ENCODE measurements around the gene RBM46.

Gene RBM46, protein sequence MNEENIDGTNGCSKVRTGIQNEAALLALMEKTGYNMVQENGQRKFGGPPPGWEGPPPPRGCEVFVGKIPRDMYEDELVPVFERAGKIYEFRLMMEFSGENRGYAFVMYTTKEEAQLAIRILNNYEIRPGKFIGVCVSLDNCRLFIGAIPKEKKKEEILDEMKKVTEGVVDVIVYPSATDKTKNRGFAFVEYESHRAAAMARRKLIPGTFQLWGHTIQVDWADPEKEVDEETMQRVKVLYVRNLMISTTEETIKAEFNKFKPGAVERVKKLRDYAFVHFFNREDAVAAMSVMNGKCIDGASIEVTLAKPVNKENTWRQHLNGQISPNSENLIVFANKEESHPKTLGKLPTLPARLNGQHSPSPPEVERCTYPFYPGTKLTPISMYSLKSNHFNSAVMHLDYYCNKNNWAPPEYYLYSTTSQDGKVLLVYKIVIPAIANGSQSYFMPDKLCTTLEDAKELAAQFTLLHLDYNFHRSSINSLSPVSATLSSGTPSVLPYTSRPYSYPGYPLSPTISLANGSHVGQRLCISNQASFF

GRCh38 chr4:154781126-154781982, at the start of gene RBM46:
Gene RBM46 (plus strand): TSS chr4:154781272. CDS start chr4:154796753, 15,481 bp downstream.
- FAIRE-seq, result no peak
- DNase-seq (ENCODE audit: low spot score), result no peak

- no peak for FAIRE-seq
- DNase-seq (ENCODE audit: low spot score), result no peak
Observed at GRCh38 chr4:154731756-154732155, 49.3 kb upstream of the RBM46 start.

GRCh38 chr4:154732669-154733068, 48.4 kb upstream of the RBM46 start:
- FAIRE-seq (no peak), DNase-seq (ENCODE audit: low spot score) (no peak)

- FAIRE-seq, result no peak
- DNase-seq (ENCODE audit: low spot score), result no peak
Observed at GRCh38 chr4:154736770-154737169, 44.3 kb upstream of the RBM46 start.

- FAIRE-seq (no peak), DNase-seq (ENCODE audit: low spot score) (no peak)
Observed at GRCh38 chr4:154738426-154738825, 42.6 kb upstream of the RBM46 start.

- no peak for DNase-seq (ENCODE audit: low spot score)
- FAIRE-seq, result no peak
Observed at GRCh38 chr4:154739111-154739510, 42.0 kb upstream of the RBM46 start.

DNA sequence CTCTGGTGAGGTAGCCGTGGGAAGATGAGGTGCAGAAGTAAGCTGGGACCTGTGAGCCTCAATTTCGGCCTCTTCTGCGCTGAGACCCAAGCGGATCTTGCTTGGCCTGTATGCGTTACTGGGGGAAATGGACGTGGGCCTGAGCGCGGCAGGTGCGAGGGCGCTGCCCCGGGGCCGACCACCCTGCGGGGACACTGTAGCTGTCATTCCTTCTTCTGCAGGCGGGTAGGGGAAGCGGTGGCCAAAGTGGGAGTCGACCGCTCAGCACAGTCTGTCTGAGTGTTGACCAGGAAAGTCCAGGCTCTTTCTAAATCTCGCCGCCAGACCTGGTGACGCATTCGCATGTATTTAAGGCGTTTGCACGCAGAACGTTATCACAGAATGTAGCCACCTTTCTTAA, 40.6 kb upstream of the RBM46 start:
- FAIRE-seq, result no peak
- DNase-seq (ENCODE audit: low spot score), result no peak

DNA sequence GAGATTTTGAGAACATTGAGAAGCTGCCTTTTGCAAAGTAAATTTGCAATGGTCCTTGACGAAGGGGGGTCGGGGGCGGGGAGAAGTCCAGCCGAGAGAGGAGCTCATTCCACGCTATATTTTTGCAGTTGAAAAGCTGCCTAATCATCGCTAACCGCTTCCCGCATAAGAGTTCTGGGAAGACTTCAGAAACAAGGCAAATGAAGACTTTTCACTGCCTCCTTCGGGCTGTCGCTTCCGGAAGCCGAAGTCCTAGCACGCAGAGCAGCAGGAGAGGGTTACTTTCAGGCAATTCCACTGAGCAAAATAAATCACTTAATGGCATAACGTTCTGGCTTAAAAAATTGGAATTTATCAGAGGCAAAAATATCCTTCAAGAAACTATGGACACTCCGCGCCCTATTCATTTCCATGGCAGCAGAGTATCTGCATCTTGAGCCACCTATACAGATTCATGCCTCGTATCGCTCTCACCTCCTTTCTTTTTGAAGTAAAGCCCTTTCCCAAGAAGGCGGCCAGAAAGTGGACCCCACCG, 39.9 kb upstream of the RBM46 start:
- FAIRE-seq (no peak), DNase-seq (ENCODE audit: low spot score) (no peak)

DNA sequence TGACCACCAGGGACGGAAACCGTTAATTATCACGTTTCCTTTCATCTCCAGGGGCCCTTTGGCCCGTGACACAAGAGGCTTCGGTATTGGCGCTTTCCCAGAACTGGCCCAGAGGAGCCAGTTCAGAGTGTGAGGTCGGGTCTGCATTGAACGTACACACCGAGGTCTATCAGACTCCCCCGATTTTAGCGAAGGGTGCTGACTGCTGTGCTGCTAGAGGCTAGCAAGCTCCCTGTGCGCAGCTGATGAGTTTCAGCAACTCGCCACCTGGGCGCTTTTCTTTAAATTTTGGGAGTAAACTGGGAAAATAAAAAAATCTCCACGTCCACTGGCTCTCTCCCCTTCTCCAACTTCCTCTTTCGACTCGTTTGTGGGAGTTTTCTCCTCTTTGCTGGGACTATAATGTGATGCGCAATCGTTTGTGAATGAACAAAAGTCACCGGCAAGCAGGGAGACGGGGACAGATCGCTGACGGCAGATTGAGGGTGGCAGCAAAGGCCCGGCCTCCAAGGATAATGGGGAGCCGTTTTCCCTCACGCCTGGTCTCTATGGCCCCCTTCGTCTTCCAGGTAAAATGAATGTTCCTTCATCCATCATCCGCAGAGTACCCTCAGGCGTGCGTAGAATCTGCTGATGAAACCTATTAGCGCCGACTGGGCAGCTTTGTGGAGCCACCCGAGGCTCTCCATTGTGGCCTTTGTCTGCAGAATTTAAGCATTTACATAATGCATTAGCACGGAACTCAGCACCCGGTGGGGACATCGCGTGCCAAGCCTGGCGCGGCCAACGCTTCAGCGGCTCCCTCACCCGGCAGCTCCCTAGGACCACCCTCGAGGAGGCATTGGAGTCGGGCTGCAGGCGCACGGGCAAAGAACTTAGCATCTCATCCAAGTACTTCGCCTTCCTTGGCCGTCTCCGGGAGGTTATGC, 38.9 kb upstream of the RBM46 start:
- no peak for DNase-seq (ENCODE audit: low spot score)
- no peak for FAIRE-seq

- no peak for DNase-seq (ENCODE audit: low spot score)
- no peak for FAIRE-seq
Observed at GRCh38 chr4:154743683-154744340, 37.3 kb upstream of the RBM46 start, which contains the start of gene LRAT. Gene LRAT (plus strand): TSS chr4:154744000. CDS start chr4:154744327, 327 bp downstream.

DNA sequence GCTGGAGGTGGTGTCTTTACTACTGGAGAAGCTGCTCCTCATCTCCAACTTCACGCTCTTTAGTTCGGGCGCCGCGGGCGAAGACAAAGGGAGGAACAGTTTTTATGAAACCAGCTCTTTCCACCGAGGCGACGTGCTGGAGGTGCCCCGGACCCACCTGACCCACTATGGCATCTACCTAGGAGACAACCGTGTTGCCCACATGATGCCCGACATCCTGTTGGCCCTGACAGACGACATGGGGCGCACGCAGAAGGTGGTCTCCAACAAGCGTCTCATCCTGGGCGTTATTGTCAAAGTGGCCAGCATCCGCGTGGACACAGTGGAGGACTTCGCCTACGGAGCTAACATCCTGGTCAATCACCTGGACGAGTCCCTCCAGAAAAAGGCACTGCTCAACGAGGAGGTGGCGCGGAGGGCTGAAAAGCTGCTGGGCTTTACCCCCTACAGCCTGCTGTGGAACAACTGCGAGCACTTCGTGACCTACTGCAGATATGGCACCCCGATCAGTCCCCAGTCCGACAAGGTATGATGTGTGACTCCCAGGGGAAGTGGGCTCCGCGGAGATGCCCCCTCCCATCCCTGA, 36.6 kb upstream of the RBM46 start:
- DNase-seq (ENCODE audit: low spot score), result no peak
- no peak for FAIRE-seq

GRCh38 chr4:154757713-154758112, 23.4 kb upstream of the RBM46 start:
- no peak for FAIRE-seq
- DNase-seq (ENCODE audit: low spot score), result no peak

DNA sequence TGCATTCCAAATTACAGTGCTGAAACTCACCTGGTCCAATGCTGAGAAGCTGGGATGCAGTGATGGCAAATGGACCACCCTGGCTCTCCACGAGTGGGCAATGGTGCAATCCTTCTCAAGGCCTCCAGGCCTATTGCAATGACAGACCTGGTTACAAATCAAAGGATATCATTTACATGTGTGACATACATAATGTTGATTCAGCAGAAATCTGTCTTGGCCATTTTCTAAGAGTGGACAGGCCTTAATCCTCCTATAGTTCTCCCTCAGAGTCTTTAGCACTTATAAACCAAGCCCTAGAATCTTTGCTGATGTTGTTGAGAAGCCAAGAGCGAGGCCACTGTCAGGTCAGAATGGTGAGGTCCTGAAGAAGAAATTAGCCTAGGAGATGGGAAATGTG, 20.2 kb upstream of the RBM46 start:
- FAIRE-seq (no peak), DNase-seq (ENCODE audit: low spot score) (no peak)

DNA sequence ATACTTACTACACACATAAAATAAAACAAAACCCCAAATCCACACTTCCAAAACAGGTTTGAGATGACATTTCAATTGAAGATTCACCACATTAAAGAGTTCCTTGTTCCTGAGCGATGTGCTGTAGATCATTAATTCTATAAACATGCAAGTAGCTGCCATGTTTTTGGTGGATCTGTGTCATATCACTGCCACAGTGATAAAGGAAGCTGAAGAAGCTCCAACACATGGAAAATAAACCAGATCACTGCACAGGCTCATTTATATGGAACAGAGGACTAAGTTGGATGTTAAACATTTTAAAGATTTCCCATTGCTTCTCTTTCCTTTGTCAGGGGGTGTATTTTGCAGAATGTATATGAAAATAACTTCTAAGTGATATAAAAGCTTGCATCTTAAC, 2.8 kb upstream of the RBM46 start:
- FAIRE-seq, result no peak
- no peak for DNase-seq (ENCODE audit: low spot score)

GRCh38 chr4:154779362-154779947, 1.6 kb upstream of the RBM46 start:
- DNase-seq (ENCODE audit: low spot score), result no peak
- no peak for FAIRE-seq

- no peak for DNase-seq (ENCODE audit: low spot score)
- no peak for FAIRE-seq
Observed at GRCh38 chr4:154781983-154782293, 866 bp downstream of the RBM46 start.

- peak; percentile 74 for FAIRE-seq
- peak; percentile 17 for DNase-seq (ENCODE audit: low spot score)
Observed at GRCh38 chr4:154807042-154807630, 26.1 kb downstream of the RBM46 start.

DNA sequence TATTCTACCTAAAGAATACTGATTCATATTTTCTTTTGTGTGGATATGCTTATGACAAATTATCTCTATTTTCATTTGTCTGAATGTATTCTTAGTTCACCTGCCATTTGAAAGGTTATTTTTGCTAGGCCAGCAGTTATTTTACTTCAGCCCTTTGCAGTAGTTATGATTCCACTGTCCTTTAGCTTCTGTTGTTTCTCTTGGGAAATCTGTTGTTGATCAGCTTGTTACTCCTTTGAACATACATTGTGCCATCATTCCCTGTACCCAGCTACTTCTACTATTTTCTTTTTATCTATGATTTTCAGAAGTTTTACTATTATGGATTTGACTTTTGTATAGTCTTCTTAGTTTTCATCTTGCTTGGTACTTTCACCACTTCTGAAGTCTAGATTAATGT, 37.2 kb downstream of the RBM46 start:
- DNase-seq (ENCODE audit: low spot score) (no peak), FAIRE-seq (no peak)

DNA sequence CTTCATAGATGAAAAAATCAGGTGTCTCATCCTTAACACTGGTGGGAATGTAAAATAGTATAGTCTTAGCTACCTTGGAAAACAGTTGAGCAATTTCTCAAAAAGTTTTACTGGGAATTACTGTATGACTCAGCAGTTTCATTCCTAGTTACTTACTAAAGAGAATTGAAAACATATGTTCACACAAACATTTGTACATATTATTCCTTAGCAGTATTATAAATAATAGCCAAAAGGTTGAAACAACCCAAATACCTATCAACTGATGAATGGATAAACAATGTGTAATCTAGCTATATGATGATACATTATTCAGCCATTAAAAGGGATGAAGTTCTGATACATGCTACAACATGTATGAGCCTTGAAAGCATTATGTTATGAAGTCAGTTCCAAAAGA, 41.7 kb downstream of the RBM46 start:
- FAIRE-seq (no peak), DNase-seq (ENCODE audit: low spot score) (no peak)
